OCI-LY7 (cell line): ENCODE data around the gene CBFA2T3. TPM values are rescaled to one million over a fixed set of nuclear protein-coding genes. Genes with fewer than 3 reads are reported as not detected.

Source experiments
- BruUV-seq: library from RNA; stranded (reverse); fragments of 400-500 nt; replicated peaks from 2 replicates; lab custom pipeline; 2021; lab: Mats Ljungman, UMichigan
- CTCF ChIA-PET: fragments of 300-600 bp; sonication (Branson Sonifier 250); formaldehyde crosslinking; loops from one replicate; lab custom pipeline; 2022; ENCODE audit warnings: antibody characterized with exemption; ENCODE audit not compliant: unreplicated experiment; lab: Charles Lee
- POLR2A ChIA-PET: fragments of 300-600 bp; sonication (Branson Sonifier 250); formaldehyde crosslinking; loops from one replicate; lab custom pipeline; 2022; ENCODE audit warnings: antibody characterized with exemption; lab: Charles Lee
- DNase-seq: peaks from one replicate; pipeline ENCODE4 v3.0.0-alpha.2; 2015; ENCODE audit warnings: low spot score
- H2AFZ ChIP-seq: fragments of 200-600 bp; sonication (generic), shearing (Covaris generic); 2 replicates; pipeline ENCODE4 v1.6.1; 2014; ENCODE audit warnings: mild to moderate bottlenecking, antibody characterized with exemption, low read length, moderate library complexity
- H3K27ac ChIP-seq: fragments of 200-600 bp; sonication (generic); 2 replicates; pipeline ENCODE4 v1.5.1; 2014; ENCODE audit warnings: mixed run types, low read depth, mild to moderate bottlenecking, moderate library complexity, low read length, inconsistent platforms; ENCODE audit not compliant: poor library complexity, severe bottlenecking
- H3K36me3 ChIP-seq: fragments of 200-600 bp; sonication (generic); 2 replicates; pipeline ENCODE4 v1.6.1; 2014; ENCODE audit warnings: mild to moderate bottlenecking, antibody characterized with exemption, low read length, moderate library complexity, mixed read lengths; ENCODE audit not compliant: insufficient read depth
- H3K4me1 ChIP-seq: fragments of 200-600 bp; sonication (generic); 2 replicates; pipeline ENCODE4 v1.5.1; 2014; ENCODE audit warnings: mild to moderate bottlenecking, low read length; ENCODE audit not compliant: insufficient read depth, poor library complexity, severe bottlenecking
- H3K4me2 ChIP-seq: fragments of 200-600 bp; sonication (generic); 2 replicates; pipeline ENCODE4 v1.6.1; 2014; ENCODE audit warnings: mild to moderate bottlenecking, low read length
- H3K4me3 ChIP-seq: fragments of 200-600 bp; sonication (generic); 2 replicates; pipeline ENCODE4 v1.5.1; 2014; ENCODE audit warnings: mild to moderate bottlenecking, low read depth, low read length; ENCODE audit not compliant: poor library complexity, severe bottlenecking
- H3K79me2 ChIP-seq: fragments of 200-600 bp; sonication (generic); 2 replicates; pipeline ENCODE4 v1.6.1; 2016; ENCODE audit warnings: low read depth, mild to moderate bottlenecking, low read length, moderate library complexity, mixed read lengths; ENCODE audit not compliant: insufficient read depth
- H3K9me2 ChIP-seq: fragments of 200-600 bp; sonication (generic); 2 replicates; pipeline ENCODE4 v1.6.1; 2016; ENCODE audit warnings: mild to moderate bottlenecking, low read length, mixed read lengths; ENCODE audit not compliant: insufficient read depth
- H3K9me3 ChIP-seq: fragments of 200-600 bp; sonication (generic); 2 replicates; pipeline ENCODE4 v1.6.1; 2014; ENCODE audit warnings: mild to moderate bottlenecking, mixed run types, low read length, mixed read lengths
- H4K20me1 ChIP-seq: fragments of 200-600 bp; sonication (generic); 2 replicates; pipeline ENCODE4 v1.6.1; 2014; ENCODE audit warnings: mild to moderate bottlenecking, antibody characterized with exemption, low read length, moderate library complexity, mixed read lengths; ENCODE audit not compliant: insufficient read depth
- CTCF ChIP-seq: fragments of 200-600 bp; sonication (generic); conservative IDR thresholded peaks from 2 replicates; pipeline ENCODE4 v1.5.1; 2014; ENCODE audit warnings: mild to moderate bottlenecking, antibody characterized with exemption, low read length, moderate library complexity, mixed read lengths
- EZH2phosphoT487 ChIP-seq: fragments of 200-600 bp; sonication (generic); IDR thresholded peaks from 2 replicates; pipeline ENCODE4 v1.6.1; 2018; ENCODE audit warnings: low read depth, borderline replicate concordance, mild to moderate bottlenecking, mixed run types, antibody characterized with exemption, low read length, moderate library complexity, mixed read lengths
- intact Hi-C: fragments of 100-400 bp; cut with micrococcal nuclease; formaldehyde crosslinking; loops from one replicate; pipeline ENCODE4 v1.10.0; 2022; ENCODE audit not compliant: unreplicated experiment
- total RNA-seq, 2 experiments: library from RNA; depleted of rRNA in 1 of 2; stranded (reverse); fragments of >200 nt in 1 of 2; shearing (Covaris generic) in 1 of 2; gene quantifications; 2 replicates each; pipeline ENCODE4 v1.2.3, GENCODE V29; 2014 to 2022

Gene CBFA2T3
- total RNA-seq, 2 experiments from 2014 or later, result 1.1 to 48.0 TPM

DNA sequence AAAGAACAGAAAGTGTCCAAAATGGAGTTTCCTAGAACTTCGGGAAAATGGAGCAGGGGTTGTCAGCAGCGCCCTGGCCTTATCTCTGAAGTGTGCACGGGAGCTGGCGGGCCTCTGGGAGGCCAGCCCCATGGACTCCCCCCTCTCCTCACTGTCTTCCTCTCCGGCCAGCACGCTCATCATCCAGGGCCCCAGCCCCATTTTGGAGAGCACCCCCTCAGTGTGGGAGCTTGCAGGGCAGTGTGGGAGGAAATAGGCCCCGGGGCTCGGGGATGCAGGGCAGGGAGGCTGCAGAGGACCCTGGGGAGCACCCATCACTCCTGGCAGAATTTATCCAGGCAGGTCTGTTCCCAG, 105.7 kb downstream of the CBFA2T3 start:
- Histone ChIP-seq H3K4me3 (no peak overlapping the region), H4K20me1 (no peaks in the 10 kb centered on the region), H3K9me2 (no peaks in the 10 kb centered on the region), H3K4me1 (peaks cover 4% of the 10 kb centered on the region), H3K27ac (no peak overlapping the region), H2AFZ (no peak overlapping the region), H3K79me2 (no peaks in the 10 kb centered on the region), H3K4me2 (no peak overlapping the region), H3K9me3 (no peaks in the 10 kb centered on the region), H3K36me3 (no peaks in the 10 kb centered on the region)
- no peak for DNase-seq
- POLR2A ChIA-PET, result no interaction called here
- TF ChIP-seq CTCF (no peak), EZH2phosphoT487 (no peak)
- CTCF ChIA-PET, result no interaction called here
- BruUV-seq, result no TSS peak
- intact Hi-C loops, result no loop called here

DNA sequence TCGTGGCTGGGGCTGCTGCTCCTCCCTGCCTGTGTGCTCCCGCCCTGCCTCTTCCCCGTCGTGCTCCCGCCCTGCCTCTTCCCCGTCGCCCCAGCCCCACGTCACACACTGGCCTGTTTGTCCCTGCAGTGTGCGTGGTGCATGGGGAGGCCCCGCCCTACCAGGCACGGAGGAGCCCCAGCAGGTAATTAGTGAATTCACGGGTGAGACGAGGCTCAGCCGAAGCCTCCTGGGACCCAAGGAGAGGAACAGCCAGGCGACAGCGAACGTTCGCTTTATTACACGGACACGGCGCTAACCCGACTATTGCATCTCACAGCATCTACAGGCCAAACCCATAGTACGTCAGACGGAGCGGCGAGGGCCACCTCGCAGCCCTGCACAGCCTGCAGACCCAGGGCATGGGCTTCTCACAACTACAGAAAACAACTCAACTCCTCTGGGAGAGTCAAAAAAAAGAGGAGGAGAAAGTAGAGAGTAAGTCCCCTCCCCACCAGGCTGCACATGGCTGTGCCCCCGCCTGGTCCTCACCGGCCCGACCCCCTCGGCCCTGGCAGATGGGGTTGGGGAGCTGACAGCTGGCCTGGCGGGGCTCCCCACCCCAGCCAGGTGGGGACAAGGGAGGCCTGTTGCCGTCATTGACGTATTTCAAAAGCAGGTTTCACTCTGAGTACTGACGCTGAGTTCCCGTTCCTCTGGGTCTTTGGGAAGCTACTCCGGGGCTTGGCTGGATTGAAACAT, 106.2 kb downstream of the CBFA2T3 start:
- Histone ChIP-seq H4K20me1 (no peaks in the 10 kb centered on the region), H3K4me3 (no peak overlapping the region), H3K4me1 (peaks cover 4% of the 10 kb centered on the region), H3K9me3 (no peaks in the 10 kb centered on the region), H3K9me2 (no peaks in the 10 kb centered on the region), H3K79me2 (no peaks in the 10 kb centered on the region), H3K27ac (no peak overlapping the region), H3K4me2 (no peak overlapping the region), H2AFZ (no peak overlapping the region), H3K36me3 (no peaks in the 10 kb centered on the region)
- ChIA-PET CTCF (no interaction called here), POLR2A (no interaction called here)
- no peak for DNase-seq
- intact Hi-C loops, result no loop called here
- BruUV-seq, result no TSS peak
- TF ChIP-seq CTCF (no peak), EZH2phosphoT487 (no peak)

DNA sequence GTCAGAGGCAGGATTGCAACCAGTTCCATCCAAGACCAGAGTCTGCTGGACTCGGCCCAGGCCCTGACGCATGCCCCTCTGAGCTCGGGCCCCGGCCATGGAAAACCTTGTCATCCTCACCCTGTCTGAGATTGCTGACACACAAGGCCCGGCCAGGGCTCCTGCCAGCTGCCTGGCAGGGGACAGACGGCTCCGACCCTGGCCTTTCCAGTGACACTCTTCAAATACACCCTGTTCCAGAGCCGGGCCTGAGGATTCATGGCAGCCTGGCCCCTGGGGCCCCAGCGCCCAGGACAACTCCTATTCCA, 107.4 kb downstream of the CBFA2T3 start:
- ChIA-PET POLR2A (interaction anchor here (0.7 kb wide), 1 partner anchor 130 kb away, joined by 3 read pairs; no protein-coding TSS in a partner anchor), CTCF (no interaction called here)
- Histone ChIP-seq H2AFZ (no peak overlapping the region), H3K79me2 (no peaks in the 10 kb centered on the region), H3K9me3 (no peaks in the 10 kb centered on the region), H3K27ac (no peak overlapping the region), H3K36me3 (no peaks in the 10 kb centered on the region), H4K20me1 (no peaks in the 10 kb centered on the region), H3K4me2 (no peak overlapping the region), H3K9me2 (no peaks in the 10 kb centered on the region), H3K4me3 (no peak overlapping the region), H3K4me1 (peaks cover 4% of the 10 kb centered on the region)
- no peak for DNase-seq
- no TSS peak for BruUV-seq
- intact Hi-C loops, result no loop called here
- no peak for TF ChIP-seq CTCF
- TF ChIP-seq EZH2phosphoT487, result no peak
